ENCODE results near the gene KRT83.
A peak's percentile ranks its signal among the peaks of the same experiment; 100 is the strongest.
"Not testable (repeated sequence)": the region's sequence is repeated elsewhere in the genome, so short reads cannot be mapped to it uniquely, and the experiment has no call there.

KRT83 gene

DNA sequence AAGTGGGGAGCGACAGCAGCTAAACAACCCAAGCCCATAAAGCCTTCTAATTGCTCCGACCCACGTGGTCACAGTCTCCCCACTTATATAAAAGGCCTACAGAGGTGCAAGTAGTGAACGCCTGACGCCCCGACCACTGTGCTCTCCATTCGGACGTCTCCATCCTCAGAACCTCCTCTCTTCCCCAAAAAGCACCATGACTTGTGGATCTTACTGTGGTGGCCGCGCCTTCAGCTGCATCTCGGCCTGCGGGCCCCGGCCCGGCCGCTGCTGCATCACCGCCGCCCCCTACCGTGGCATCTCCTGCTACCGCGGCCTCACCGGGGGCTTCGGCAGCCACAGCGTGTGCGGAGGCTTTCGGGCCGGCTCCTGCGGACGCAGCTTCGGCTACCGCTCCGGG is 19.5 kb downstream of the KRT83 start:
- H3K27ac ChIP-seq (replicated peaks; ENCODE audit: low read length); H3K4ac ChIP-seq (ENCODE audit: low read length); H3K4me2 ChIP-seq (ENCODE audit: insufficient read depth, low read length, poor library complexity, severe bottlenecking); DNase-seq (ENCODE audit: low spot score); H3K9me3 ChIP-seq (replicated peaks in 1 of 2; ENCODE audit: control insufficient read depth in 2 of 2, insufficient read depth in 1 of 2, low read depth in 1 of 2, low read length in 2 of 2); H3K4me3 ChIP-seq (ENCODE audit: low read length in 2 of 2); H3K9ac ChIP-seq (ENCODE audit: low read depth, low read length, poor library complexity); H3K36me3 ChIP-seq (replicated peaks in 1 of 2; ENCODE audit: control insufficient read depth in 2 of 2, insufficient read depth in 2 of 2, low read length in 2 of 2); H2BK5ac ChIP-seq (ENCODE audit: low read length); H3K79me1 ChIP-seq (ENCODE audit: low read depth, low read length); H2BK12ac ChIP-seq (ENCODE audit: low read length); H2BK120ac ChIP-seq (ENCODE audit: low read depth, low read length); H2AK5ac ChIP-seq (ENCODE audit: low read depth, low read length); H2BK15ac ChIP-seq (ENCODE audit: low read length); H4K91ac ChIP-seq (ENCODE audit: low read depth, low read length, poor library complexity); H2AFZ ChIP-seq (ENCODE audit: low read length); H3K23ac ChIP-seq (ENCODE audit: low read depth, low read length, poor library complexity); H3K18ac ChIP-seq (ENCODE audit: low read length); H4K8ac ChIP-seq (ENCODE audit: low read depth, low read length); H3K27me3 ChIP-seq (ENCODE audit: control insufficient read depth in 3 of 3, insufficient read depth in 3 of 3, low read depth in 1 of 3, low read length in 3 of 3); H3K4me1 ChIP-seq (ENCODE audit: control insufficient read depth in 2 of 2, insufficient read depth in 1 of 2, low read depth in 1 of 2, low read length in 2 of 2): not testable (repeated sequence)
- H3K14ac ChIP-seq (ENCODE audit: low read length), result peak overlapping the region; percentile 89
- WGBS, 2 donors (ENCODE audit: extremely low coverage in 2 of 2, insufficient read length in 2 of 2, insufficient replicate concordance in 1 of 2), result no CpG with 5 or more reads among the region's 31 CpGs

DNA sequence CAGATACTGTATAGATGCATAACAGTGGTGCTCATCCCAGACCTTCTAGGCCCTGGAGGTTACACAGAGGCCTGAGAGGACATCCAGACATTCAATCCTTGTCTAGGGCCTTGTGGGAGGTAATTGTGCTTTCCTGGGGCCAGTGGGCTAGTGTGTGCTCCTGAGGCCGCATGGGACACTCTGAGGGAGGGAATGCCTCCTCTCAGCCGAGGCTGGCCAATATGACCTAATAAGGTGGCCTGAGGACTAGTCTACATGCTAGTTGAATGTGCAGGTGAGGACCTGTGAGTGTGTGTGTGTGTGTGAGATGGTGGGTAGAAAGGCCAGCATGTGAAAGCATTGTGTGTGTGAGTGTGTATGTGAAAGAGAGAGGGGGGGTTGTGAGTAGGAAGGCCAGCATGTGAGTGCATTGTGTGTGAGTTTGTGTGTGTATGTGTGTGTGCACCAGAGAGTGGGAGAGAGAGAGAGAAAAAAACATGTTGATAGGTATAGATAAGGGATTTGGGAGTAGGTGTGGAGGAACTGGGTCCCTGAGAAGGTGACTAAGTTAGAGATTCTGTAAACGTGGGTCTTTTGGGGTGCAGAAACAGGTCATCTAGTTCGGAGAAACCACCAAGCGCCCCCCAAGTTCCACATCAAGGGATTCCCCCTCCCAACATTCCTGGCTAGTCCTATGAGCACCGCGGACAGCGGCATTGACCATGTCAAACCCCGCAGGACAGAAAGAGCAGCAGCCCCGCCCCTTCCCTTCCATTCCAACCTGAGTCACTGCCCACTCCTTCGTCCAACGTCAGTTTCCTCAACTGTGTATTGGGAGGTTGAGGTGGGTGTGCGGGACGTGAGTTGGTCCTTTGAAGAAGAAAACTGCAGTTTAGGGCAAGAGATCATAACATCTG is 20.2 kb downstream of the KRT83 start:
- Histone ChIP-seq H3K27ac (replicated peaks; ENCODE audit: low read length) (no peak overlapping the region), H3K4me2 (ENCODE audit: insufficient read depth, low read length, poor library complexity, severe bottlenecking) (no peak overlapping the region), H2BK15ac (ENCODE audit: low read length) (no peak overlapping the region), H3K4ac (ENCODE audit: low read length) (no peak overlapping the region), H2AFZ (ENCODE audit: low read length) (no peak overlapping the region), H3K9me3 (replicated peaks in 1 of 2; ENCODE audit: control insufficient read depth in 2 of 2, insufficient read depth in 1 of 2, low read depth in 1 of 2, low read length in 2 of 2) (no peaks in the 10 kb centered on the region), H2BK12ac (ENCODE audit: low read length) (no peak overlapping the region), H3K23ac (ENCODE audit: low read depth, low read length, poor library complexity) (peak overlapping the region; percentile 52), H2AK5ac (ENCODE audit: low read depth, low read length) (no peak overlapping the region), H3K4me3 (ENCODE audit: low read length in 2 of 2) (no peak overlapping the region), H4K91ac (ENCODE audit: low read depth, low read length, poor library complexity) (no peak overlapping the region), H2BK5ac (ENCODE audit: low read length) (no peak overlapping the region), H3K27me3 (ENCODE audit: control insufficient read depth in 3 of 3, insufficient read depth in 3 of 3, low read depth in 1 of 3, low read length in 3 of 3) (peaks cover 0 to 2% (median 0%) of the 10 kb centered on the region in 3 experiments), H3K79me1 (ENCODE audit: low read depth, low read length) (no peaks in the 10 kb centered on the region), H3K18ac (ENCODE audit: low read length) (no peak overlapping the region), H2BK120ac (ENCODE audit: low read depth, low read length) (no peak overlapping the region), H3K36me3 (replicated peaks in 1 of 2; ENCODE audit: control insufficient read depth in 2 of 2, insufficient read depth in 2 of 2, low read length in 2 of 2) (no peaks in the 10 kb centered on the region), H3K9ac (ENCODE audit: low read depth, low read length, poor library complexity) (no peak overlapping the region), H3K14ac (ENCODE audit: low read length) (peak overlapping the region; percentile 89), H3K4me1 (ENCODE audit: control insufficient read depth in 2 of 2, insufficient read depth in 1 of 2, low read depth in 1 of 2, low read length in 2 of 2) (no peaks in the 10 kb centered on the region), H4K8ac (ENCODE audit: low read depth, low read length) (no peak overlapping the region)
- no peak for DNase-seq (ENCODE audit: low spot score)
- WGBS, 2 donors (ENCODE audit: extremely low coverage in 2 of 2, insufficient read length in 2 of 2, insufficient replicate concordance in 1 of 2), result no CpG with 5 or more reads among the region's 14 CpGs

DNA sequence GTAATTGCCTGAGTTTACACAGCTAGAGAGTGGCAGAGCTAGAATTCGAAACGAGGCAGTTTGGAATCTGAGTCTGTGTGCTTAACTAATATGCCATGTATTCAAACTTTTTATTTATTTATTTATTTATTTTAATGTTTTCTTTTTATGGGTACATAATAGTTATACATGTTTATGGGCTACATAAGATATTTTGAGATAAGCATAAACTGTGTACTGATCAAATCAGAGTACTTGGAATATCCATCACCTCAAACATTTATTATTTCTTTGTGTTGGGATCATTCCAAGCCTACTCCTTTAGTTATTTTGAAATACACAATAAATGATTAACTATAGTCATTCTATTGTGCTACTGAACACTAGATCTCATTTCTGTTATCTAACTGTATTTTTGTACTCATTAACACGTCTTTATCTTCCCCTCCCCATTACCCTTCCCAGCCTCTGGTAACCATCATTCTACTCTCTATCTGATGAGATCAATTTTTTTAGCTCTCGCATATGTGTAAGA is 22.5 kb downstream of the KRT83 start:
- Histone ChIP-seq H3K36me3 (replicated peaks in 1 of 2; ENCODE audit: control insufficient read depth in 2 of 2, insufficient read depth in 2 of 2, low read length in 2 of 2) (no peaks in the 10 kb centered on the region), H3K4me3 (ENCODE audit: low read length in 2 of 2) (no peak overlapping the region), H3K4me1 (ENCODE audit: control insufficient read depth in 2 of 2, insufficient read depth in 1 of 2, low read depth in 1 of 2, low read length in 2 of 2) (no peaks in the 10 kb centered on the region), H2BK12ac (ENCODE audit: low read length) (no peak overlapping the region), H3K4me2 (ENCODE audit: insufficient read depth, low read length, poor library complexity, severe bottlenecking) (no peak overlapping the region), H3K27me3 (ENCODE audit: control insufficient read depth in 3 of 3, insufficient read depth in 3 of 3, low read depth in 1 of 3, low read length in 3 of 3) (no peaks in the 10 kb centered on the region), H4K91ac (ENCODE audit: low read depth, low read length, poor library complexity) (no peak overlapping the region), H2BK15ac (ENCODE audit: low read length) (no peak overlapping the region), H4K8ac (ENCODE audit: low read depth, low read length) (no peak overlapping the region), H3K14ac (ENCODE audit: low read length) (no peak overlapping the region), H3K4ac (ENCODE audit: low read length) (no peak overlapping the region), H2BK120ac (ENCODE audit: low read depth, low read length) (no peak overlapping the region), H3K18ac (ENCODE audit: low read length) (no peak overlapping the region), H2AK5ac (ENCODE audit: low read depth, low read length) (no peak overlapping the region), H2BK5ac (ENCODE audit: low read length) (no peak overlapping the region), H3K27ac (replicated peaks; ENCODE audit: low read length) (no peak overlapping the region), H3K79me1 (ENCODE audit: low read depth, low read length) (no peaks in the 10 kb centered on the region), H2AFZ (ENCODE audit: low read length) (no peak overlapping the region), H3K23ac (ENCODE audit: low read depth, low read length, poor library complexity) (no peak overlapping the region), H3K9ac (ENCODE audit: low read depth, low read length, poor library complexity) (no peak overlapping the region), H3K9me3 (replicated peaks in 1 of 2; ENCODE audit: control insufficient read depth in 2 of 2, insufficient read depth in 1 of 2, low read depth in 1 of 2, low read length in 2 of 2) (no peaks in the 10 kb centered on the region)
- no peak for DNase-seq (ENCODE audit: low spot score)
- no CpG with 5 or more reads among the region's 4 CpGs for WGBS, 2 donors (ENCODE audit: extremely low coverage in 2 of 2, insufficient read length in 2 of 2, insufficient replicate concordance in 1 of 2)

DNA sequence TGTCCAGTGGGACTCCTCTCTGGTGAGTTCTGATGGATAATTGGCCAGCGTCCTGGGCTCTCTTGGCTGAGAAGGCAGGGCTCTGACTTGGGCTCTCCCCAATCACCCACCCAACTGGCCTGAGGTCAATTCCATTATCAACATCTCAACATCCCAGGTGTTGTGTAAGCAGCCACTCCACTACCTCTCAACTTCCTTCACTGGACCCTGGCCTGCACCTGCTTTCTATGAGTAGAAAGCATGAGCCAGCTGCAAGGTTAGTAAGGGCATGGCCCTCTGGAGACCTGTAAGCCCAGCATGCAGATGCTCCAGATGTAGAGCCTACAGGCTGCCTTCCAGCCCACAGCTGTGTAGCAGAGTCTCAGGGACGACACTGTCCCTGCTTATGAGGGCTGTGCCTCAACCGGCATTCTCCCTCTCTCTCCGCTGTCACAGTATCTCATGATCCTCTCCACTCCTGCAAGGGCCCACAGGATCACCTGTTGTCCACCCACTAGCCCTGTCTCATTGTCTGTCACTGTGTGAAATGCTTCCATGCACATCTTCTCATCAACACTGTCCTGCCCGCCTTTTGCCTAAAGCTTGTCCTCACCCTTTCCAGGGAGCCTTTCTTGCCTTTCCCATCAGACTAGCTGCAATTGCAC is 24.5 kb downstream of the KRT83 start:
- Histone ChIP-seq H3K27me3 (ENCODE audit: control insufficient read depth in 3 of 3, insufficient read depth in 3 of 3, low read depth in 1 of 3, low read length in 3 of 3) (peaks cover 0 to under 1% (median 0%) of the 10 kb centered on the region in 3 experiments), H4K8ac (ENCODE audit: low read depth, low read length) (no peak overlapping the region), H2BK15ac (ENCODE audit: low read length) (no peak overlapping the region), H3K18ac (ENCODE audit: low read length) (no peak overlapping the region), H2AFZ (ENCODE audit: low read length) (no peak overlapping the region), H3K4me3 (ENCODE audit: low read length in 2 of 2) (no peak overlapping the region), H3K23ac (ENCODE audit: low read depth, low read length, poor library complexity) (no peak overlapping the region), H2BK12ac (ENCODE audit: low read length) (no peak overlapping the region), H2AK5ac (ENCODE audit: low read depth, low read length) (no peak overlapping the region), H3K36me3 (replicated peaks in 1 of 2; ENCODE audit: control insufficient read depth in 2 of 2, insufficient read depth in 2 of 2, low read length in 2 of 2) (no peaks in the 10 kb centered on the region), H2BK120ac (ENCODE audit: low read depth, low read length) (no peak overlapping the region), H3K9ac (ENCODE audit: low read depth, low read length, poor library complexity) (no peak overlapping the region), H3K4ac (ENCODE audit: low read length) (no peak overlapping the region), H2BK5ac (ENCODE audit: low read length) (no peak overlapping the region), H3K27ac (replicated peaks; ENCODE audit: low read length) (no peak overlapping the region), H3K4me1 (ENCODE audit: control insufficient read depth in 2 of 2, insufficient read depth in 1 of 2, low read depth in 1 of 2, low read length in 2 of 2) (no peaks in the 10 kb centered on the region), H3K4me2 (ENCODE audit: insufficient read depth, low read length, poor library complexity, severe bottlenecking) (no peak overlapping the region), H3K14ac (ENCODE audit: low read length) (no peak overlapping the region), H4K91ac (ENCODE audit: low read depth, low read length, poor library complexity) (no peak overlapping the region), H3K9me3 (replicated peaks in 1 of 2; ENCODE audit: control insufficient read depth in 2 of 2, insufficient read depth in 1 of 2, low read depth in 1 of 2, low read length in 2 of 2) (no peaks in the 10 kb centered on the region), H3K79me1 (ENCODE audit: low read depth, low read length) (no peaks in the 10 kb centered on the region)
- DNase-seq (ENCODE audit: low spot score), result no peak
- WGBS, 2 donors (ENCODE audit: extremely low coverage in 2 of 2, insufficient read length in 2 of 2, insufficient replicate concordance in 1 of 2), result no CpG with 5 or more reads among the region's 5 CpGs
